PC-3 (cell line): ENCODE measurements around the gene FSTL3. TPM values are rescaled to one million over a fixed set of nuclear protein-coding genes. Genes with fewer than 3 reads are reported as not detected.

ENCODE experiments used
- ATAC-seq: fragments of 200-7000 bp; cut with Tn5 transposase; 2 replicates; pipeline ENCODE4 v1.9.1; 2020; ENCODE audit warnings: mild to moderate bottlenecking, moderate library complexity
- BruUV-seq: library from RNA; stranded (reverse); fragments of 400-500 nt; replicated peaks from 2 replicates; lab custom pipeline; 2021; lab: Mats Ljungman, UMichigan
- CTCF ChIA-PET: fragments of 300-600 bp; sonication (Branson Sonifier 250); formaldehyde crosslinking; loops from one replicate; lab custom pipeline; 2022; ENCODE audit warnings: antibody characterized with exemption; lab: Charles Lee
- POLR2A ChIA-PET: fragments of 300-600 bp; sonication (Branson Sonifier 250); formaldehyde crosslinking; loops from one replicate; lab custom pipeline; 2022; ENCODE audit warnings: antibody characterized with exemption; ENCODE audit not compliant: unreplicated experiment; lab: Charles Lee
- DNase-seq: peaks from one replicate; pipeline ENCODE4 v3.0.0-alpha.2; 2015
- H2AFZ ChIP-seq: fragments of 300-600 bp; sonication (generic); 2 replicates; pipeline ENCODE4 v1.6.0; 2016; ENCODE audit warnings: antibody characterized with exemption, low read length
- H3F3A ChIP-seq: fragments of 300-600 bp; sonication (generic); one replicate; pipeline ENCODE4 v1.6.0; 2017; ENCODE audit warnings: antibody characterized with exemption, low read length, control low read depth, mild to moderate bottlenecking; ENCODE audit not compliant: unreplicated experiment
- H3K27ac ChIP-seq: fragments of 300-600 bp; sonication (generic); 2 replicates; pipeline ENCODE4 v1.5.1; 2016; ENCODE audit warnings: mild to moderate bottlenecking, low read length
- H3K27me3 ChIP-seq: fragments of 300-600 bp; sonication (generic); 2 replicates; pipeline ENCODE4 v1.6.1; 2016; ENCODE audit warnings: low read length, mixed read lengths
- H3K36me3 ChIP-seq: fragments of 300-600 bp; sonication (generic); 2 replicates; pipeline ENCODE4 v1.6.1; 2016; ENCODE audit warnings: low read depth, mixed run types, low read length, mixed read lengths
- H3K4me1 ChIP-seq: fragments of 300-600 bp; sonication (generic); 2 replicates; pipeline ENCODE4 v1.5.1; 2016; ENCODE audit warnings: low read length; ENCODE audit not compliant: insufficient read depth
- H3K4me2 ChIP-seq: fragments of 300-600 bp; sonication (generic); 2 replicates; pipeline ENCODE4 v1.6.0; 2016; ENCODE audit warnings: low read length
- H3K4me3 ChIP-seq: fragments of 300-600 bp; sonication (generic); 2 replicates; pipeline ENCODE4 v1.5.1; 2016; ENCODE audit warnings: mild to moderate bottlenecking, low read length, mixed read lengths
- H3K79me2 ChIP-seq: fragments of 300-600 bp; sonication (generic); 2 replicates; pipeline ENCODE4 v1.6.1; 2017; ENCODE audit warnings: low read length, mixed read lengths
- H3K9ac ChIP-seq: fragments of 300-600 bp; sonication (generic); 2 replicates; pipeline ENCODE4 v1.6.0; 2016; ENCODE audit warnings: mild to moderate bottlenecking, low read length
- H3K9me2 ChIP-seq: fragments of 300-600 bp; sonication (generic); replicated peaks from 2 replicates; pipeline ENCODE4 v1.6.1; 2016; ENCODE audit warnings: mixed run types, low read length, mixed read lengths
- H3K9me3 ChIP-seq: fragments of 300-600 bp; sonication (generic); 2 replicates; pipeline ENCODE4 v1.6.1; 2016; ENCODE audit warnings: low read length, mixed read lengths
- H4K20me1 ChIP-seq: fragments of 300-600 bp; sonication (generic); 2 replicates; pipeline ENCODE4 v1.6.1; 2016; ENCODE audit warnings: low read length, mixed read lengths
- CTCF ChIP-seq: fragments of 300-600 bp; sonication (generic); conservative IDR thresholded peaks from 2 replicates; pipeline ENCODE4 v1.5.1; 2017; ENCODE audit warnings: antibody characterized with exemption, low read depth, mild to moderate bottlenecking, low read length
- EZH2 ChIP-seq: fragments of 300-600 bp; sonication (generic); IDR thresholded peaks from one replicate; pipeline ENCODE4 v1.6.1; 2017; ENCODE audit warnings: antibody characterized with exemption, mild to moderate bottlenecking, low read length; ENCODE audit not compliant: unreplicated experiment
- EZH2phosphoT487 ChIP-seq: fragments of 300-600 bp; sonication (generic); IDR thresholded peaks from 2 replicates; pipeline ENCODE4 v1.6.1; 2018; ENCODE audit warnings: mild to moderate bottlenecking, antibody characterized with exemption, low read length, borderline replicate concordance
- intact Hi-C: fragments of 100-400 bp; cut with micrococcal nuclease; formaldehyde crosslinking; loops from 2 replicates; pipeline ENCODE4 v1.9.0; 2023
- total RNA-seq: library from RNA; depleted of rRNA; stranded (reverse); fragments of >200 nt; gene quantifications from 2 replicates; pipeline ENCODE4 v1.2.3, GENCODE V29; 2014

The FSTL3 gene
- total RNA-seq, 1 experiment from 2014 or later: 53.3 TPM

DNA sequence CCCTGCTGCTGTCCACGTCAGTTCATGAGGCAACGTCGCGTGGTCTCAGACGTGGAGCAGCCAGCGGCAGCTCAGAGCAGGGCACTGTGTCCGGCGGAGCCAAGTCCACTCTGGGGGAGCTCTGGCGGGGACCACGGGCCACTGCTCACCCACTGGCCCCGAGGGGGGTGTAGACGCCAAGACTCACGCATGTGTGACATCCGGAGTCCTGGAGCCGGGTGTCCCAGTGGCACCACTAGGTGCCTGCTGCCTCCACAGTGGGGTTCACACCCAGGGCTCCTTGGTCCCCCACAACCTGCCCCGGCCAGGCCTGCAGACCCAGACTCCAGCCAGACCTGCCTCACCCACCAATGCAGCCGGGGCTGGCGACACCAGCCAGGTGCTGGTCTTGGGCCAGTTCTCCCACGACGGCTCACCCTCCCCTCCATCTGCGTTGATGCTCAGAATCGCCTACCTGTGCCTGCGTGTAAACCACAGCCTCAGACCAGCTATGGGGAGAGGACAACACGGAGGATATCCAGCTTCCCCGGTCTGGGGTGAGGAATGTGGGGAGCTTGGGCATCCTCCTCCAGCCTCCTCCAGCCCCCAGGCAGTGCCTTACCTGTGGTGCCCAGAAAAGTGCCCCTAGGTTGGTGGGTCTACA lies 6.6 kb downstream of the FSTL3 start:
- POLR2A ChIA-PET: no interaction called here
- H3K4me3 ChIP-seq: no peak overlapping the region
- no peak overlapping the region for H3K4me2 ChIP-seq
- H3K9ac ChIP-seq: no peak overlapping the region
- TF ChIP-seq EZH2phosphoT487 (no peak), EZH2 (no peak), CTCF (no peak)
- no peaks in the 10 kb centered on the region for H3K9me2 ChIP-seq
- CTCF ChIA-PET: no interaction called here
- no peak overlapping the region for H2AFZ ChIP-seq
- H3K4me1 ChIP-seq: peaks cover 15% of the 10 kb centered on the region
- no peaks in the 10 kb centered on the region for H3K27me3 ChIP-seq
- no peaks in the 10 kb centered on the region for H3K9me3 ChIP-seq
- DNase-seq (no peak), ATAC-seq (no peak)
- H4K20me1 ChIP-seq: no peaks in the 10 kb centered on the region
- H3F3A ChIP-seq: no peaks in the 10 kb centered on the region
- H3K79me2 ChIP-seq: peaks cover 19% of the 10 kb centered on the region
- no peaks in the 10 kb centered on the region for H3K36me3 ChIP-seq
- H3K27ac ChIP-seq: no peak overlapping the region
- BruUV-seq: no TSS peak
- intact Hi-C loops: no loop called here

DNA sequence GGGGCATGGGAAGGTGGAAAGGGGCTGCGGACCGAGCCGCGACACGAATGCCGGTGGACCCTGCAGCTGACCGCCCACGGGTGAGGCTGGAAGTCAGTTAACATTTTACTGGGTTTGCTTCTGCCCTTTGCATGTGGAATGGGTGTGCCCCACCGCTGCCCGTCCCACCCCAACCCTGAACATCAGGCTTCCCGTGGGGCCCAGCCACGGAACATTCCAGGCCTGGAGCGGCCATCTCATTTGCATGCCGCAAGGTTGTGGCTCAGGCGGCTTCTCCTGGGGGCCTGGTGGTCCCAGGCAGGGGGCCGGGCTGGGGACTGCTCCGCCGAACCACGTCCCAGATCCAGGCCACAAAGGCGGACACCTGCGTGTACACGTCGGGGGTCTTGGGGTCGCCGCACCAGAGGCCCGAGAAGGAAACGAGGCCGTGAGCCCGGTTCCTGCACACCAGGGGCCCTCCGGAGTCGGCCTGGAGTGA lies 9.3 kb downstream of the FSTL3 start:
- POLR2A ChIA-PET: no interaction called here
- no peaks in the 10 kb centered on the region for H3K9me3 ChIP-seq
- no peak overlapping the region for H3K4me3 ChIP-seq
- H3K27ac ChIP-seq: no peak overlapping the region
- H3K9ac ChIP-seq: no peak overlapping the region
- intact Hi-C loops: no loop called here
- H2AFZ ChIP-seq: no peak overlapping the region
- no peak for DNase-seq
- BruUV-seq: no TSS peak
- H3K36me3 ChIP-seq: no peaks in the 10 kb centered on the region
- no peak for ATAC-seq
- no peaks in the 10 kb centered on the region for H3K27me3 ChIP-seq
- TF ChIP-seq EZH2phosphoT487: no peak
- TF ChIP-seq CTCF: no peak
- TF ChIP-seq EZH2: no peak
- H3K79me2 ChIP-seq: no peaks in the 10 kb centered on the region
- no peaks in the 10 kb centered on the region for H4K20me1 ChIP-seq
- H3K4me2 ChIP-seq: no peak overlapping the region
- no peaks in the 10 kb centered on the region for H3F3A ChIP-seq
- CTCF ChIA-PET: no interaction called here
- H3K4me1 ChIP-seq: no peaks in the 10 kb centered on the region
- H3K9me2 ChIP-seq: no peaks in the 10 kb centered on the region

DNA sequence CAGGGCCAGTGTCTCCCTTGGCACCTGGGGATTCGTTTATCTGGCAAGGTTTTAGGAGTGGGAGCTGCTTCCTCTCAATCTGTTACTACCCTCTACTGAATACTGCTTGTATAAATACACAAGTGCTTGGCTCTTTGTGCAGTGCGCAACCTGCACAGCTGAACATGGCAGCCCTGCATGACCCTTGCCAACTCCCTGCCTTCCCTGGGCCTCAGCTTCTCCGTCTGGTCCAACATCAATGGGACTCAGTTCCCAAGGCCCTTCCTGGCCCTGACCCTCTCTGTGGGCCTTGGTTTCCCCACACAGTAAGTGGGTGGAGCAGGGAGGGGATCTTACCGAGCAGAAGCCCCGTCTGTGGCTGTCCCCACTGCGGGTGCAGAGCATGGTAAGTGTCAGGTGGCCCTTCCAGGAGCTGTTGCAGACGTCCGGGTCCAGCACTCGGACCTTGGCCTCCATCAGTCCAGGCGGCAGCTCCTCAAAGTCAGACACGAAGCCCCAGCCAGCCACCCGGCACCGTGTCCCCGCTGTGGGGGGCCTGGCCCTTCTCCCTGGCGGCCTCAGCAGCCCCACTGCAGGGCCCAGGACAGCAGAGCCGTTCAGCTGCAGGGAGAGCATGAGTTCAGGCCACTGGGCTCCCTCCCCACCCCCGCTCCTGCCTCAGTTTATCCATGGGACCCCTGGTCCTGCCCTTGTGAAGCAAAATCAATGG lies 10.6 kb downstream of the FSTL3 start:
- ATAC-seq (no peak), DNase-seq (no peak)
- CTCF ChIA-PET: no interaction called here
- POLR2A ChIA-PET: no interaction called here
- H3K9me2 ChIP-seq: no peaks in the 10 kb centered on the region
- no peak overlapping the region for H2AFZ ChIP-seq
- H3K4me1 ChIP-seq: no peaks in the 10 kb centered on the region
- H3K4me2 ChIP-seq: no peak overlapping the region
- no peaks in the 10 kb centered on the region for H3K79me2 ChIP-seq
- no peaks in the 10 kb centered on the region for H3F3A ChIP-seq
- H4K20me1 ChIP-seq: no peaks in the 10 kb centered on the region
- H3K27ac ChIP-seq: no peak overlapping the region
- H3K27me3 ChIP-seq: no peaks in the 10 kb centered on the region
- TF ChIP-seq EZH2phosphoT487 (no peak), EZH2 (no peak), CTCF (no peak)
- no peaks in the 10 kb centered on the region for H3K36me3 ChIP-seq
- no peak overlapping the region for H3K9ac ChIP-seq
- no peak overlapping the region for H3K4me3 ChIP-seq
- intact Hi-C loops: no loop called here
- no peaks in the 10 kb centered on the region for H3K9me3 ChIP-seq
- BruUV-seq: no TSS peak
